Activated T-cell treated with anti-CD3 and anti-CD28 coated beads for 1 hour (primary cell): ENCODE results near the gene ZDHHC11B.

Experiments
- DNase-seq: peaks from one replicate; pipeline ENCODE4 v3.0.0-alpha.2; 2020; ENCODE audit warnings: low read depth

The ZDHHC11B gene

DNA sequence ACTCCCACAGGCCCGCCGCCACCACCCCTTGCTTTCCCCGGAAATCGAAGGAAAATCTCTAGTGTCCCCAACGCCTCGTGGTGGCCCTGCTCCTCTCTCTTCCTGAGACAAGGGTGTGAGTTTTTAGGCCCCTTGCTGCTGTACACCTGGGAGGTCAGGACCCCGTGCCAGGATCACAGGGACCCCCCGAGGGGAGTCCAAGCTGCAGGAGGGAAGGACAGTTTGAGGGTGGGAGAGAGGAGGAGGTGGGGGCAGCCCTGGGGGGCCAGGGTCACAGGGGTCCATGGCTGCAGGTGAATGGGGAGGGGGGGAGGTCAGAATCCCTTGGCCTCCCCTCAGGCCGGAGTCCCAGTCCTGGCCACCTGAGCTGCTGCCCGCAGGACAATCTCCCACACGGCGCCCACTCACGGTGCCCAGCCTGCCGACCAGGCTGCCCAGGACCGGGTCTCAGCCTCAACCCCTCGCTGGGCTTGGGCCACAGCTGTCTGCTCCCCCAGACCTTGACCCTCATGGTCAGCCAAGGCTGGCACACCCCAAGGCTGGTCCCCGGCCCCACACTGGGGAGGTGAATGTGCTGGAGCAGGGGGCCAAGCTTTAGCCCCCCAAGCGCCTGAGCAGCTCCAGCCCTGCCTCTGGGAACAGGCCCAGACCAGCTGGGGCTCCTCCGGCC is 111.2 kb downstream of the ZDHHC11B start:
- no peak for DNase-seq

DNA sequence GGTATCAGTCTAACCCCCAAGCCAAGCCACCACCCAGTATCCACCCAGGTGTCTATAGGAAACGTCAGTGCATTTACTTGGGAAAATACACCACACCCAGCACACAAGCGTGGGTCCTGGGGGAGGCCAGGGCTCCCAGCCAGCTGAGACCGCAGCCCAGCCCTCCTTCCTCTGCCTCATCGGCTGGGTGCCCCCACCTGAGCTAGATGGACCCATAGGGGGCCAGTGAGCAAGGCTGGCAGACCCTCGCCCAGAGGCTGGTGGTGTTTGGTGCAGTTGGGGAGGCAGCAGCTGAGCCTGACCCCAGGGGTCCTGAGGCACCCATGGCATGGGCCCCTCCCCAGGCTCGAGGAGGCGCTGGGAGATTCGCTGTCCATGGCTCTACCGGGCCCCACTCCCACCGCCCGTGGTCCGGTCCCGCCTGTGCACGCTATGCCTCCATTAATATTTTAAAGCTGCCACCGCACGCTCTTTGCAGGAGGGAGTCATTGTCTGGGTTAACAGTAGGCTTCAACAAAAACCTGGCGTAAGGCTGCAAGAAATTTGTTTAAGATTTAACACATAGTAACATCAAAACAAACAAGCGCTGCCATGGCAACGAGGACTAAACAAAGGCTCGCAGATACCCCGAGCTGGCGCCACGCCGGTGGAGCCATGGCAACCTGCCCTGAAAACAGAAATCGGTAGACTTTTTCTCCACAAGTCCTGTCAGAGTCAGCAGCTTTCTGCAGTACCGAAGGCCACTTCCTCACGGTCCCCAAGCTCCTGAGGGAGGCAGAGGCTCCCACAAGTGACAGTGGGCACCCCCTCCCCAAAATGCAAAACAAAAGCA is 112.0 kb downstream of the ZDHHC11B start:
- peak; percentile 64 for DNase-seq

DNA sequence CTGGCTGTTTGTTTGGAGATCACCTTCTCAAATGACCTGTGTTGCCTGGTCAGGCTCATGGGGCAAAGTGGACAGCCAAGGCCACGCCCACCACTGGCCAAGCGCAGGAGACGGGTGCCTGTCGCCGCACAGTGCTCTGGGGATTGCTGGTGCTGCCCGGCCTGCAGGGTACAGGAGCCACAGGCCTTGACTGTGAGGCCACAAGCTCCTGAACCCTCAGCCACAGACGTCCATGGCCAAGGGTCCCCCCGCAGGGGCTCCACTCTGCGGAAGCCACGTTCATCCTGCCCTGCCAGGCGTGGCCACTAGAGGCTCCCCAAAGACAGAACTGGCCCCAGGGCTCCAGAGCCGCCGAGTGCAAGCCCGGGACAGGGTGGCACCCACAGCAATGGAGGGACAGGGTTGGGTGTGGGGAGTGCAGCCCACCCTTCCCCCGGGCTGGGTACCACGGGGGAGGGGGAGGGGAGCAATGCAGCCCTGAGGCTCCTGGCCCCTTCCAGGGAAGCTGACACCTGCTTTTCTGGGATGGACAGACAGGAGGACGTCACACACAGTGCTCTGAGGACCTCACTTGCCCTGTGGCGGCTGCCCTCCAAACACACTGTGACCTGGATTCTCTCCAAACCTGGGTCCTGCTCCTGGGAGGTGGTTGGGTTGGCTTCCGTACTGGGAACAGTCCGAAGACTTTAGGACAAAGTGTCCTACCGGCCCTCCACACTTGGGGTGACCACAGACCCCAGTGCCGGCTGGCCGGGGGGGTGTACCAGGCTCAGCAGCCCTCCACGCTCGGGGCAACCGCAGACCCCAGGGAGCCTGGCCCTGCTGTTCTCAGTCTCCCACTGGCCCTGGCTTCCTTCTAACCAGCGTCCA is 112.8 kb downstream of the ZDHHC11B start:
- DNase-seq: peak; percentile 66

DNA sequence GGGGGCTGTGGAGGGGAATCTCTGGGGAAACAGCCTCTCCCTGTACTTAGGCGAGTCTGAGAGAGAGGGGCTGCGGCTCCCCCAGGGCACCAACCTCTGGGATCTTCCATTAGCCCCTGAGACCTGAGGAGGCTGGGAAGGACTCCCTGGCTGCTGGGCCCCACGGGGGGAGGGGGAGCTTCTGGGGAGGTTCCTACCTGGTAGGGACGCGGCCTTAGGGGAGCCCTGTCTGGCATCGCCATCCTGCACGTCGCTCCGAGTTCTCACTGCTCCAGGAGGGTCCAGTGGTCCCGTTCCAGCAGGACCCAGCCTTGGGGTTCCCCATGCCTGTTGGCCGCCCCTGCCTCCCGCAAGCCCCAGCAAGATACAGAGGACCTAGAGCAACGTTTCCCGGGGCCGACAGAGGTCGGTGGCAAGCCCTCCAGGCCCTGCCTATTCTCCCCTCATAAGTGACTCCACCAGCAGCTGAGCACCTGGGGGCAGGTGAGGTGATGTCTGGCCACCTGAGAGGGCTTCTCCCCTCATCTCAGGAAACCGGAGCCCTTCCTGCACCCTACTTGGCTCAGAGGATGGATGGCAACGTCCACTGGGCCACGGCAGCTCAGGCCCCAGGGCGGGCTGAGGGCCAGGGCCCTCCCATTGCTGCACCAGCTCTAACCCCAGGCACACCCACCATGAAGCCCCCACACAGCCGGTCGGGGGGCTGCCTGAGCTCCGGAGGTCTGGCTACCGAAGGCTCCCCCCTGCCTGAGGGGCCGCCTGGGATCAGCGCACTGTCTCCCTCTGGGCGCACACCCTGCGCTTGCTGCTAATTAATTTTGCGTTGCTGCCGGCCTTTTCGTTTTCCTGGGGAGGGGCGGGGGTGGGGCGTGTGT is 113.9 kb downstream of the ZDHHC11B start:
- no peak for DNase-seq

DNA sequence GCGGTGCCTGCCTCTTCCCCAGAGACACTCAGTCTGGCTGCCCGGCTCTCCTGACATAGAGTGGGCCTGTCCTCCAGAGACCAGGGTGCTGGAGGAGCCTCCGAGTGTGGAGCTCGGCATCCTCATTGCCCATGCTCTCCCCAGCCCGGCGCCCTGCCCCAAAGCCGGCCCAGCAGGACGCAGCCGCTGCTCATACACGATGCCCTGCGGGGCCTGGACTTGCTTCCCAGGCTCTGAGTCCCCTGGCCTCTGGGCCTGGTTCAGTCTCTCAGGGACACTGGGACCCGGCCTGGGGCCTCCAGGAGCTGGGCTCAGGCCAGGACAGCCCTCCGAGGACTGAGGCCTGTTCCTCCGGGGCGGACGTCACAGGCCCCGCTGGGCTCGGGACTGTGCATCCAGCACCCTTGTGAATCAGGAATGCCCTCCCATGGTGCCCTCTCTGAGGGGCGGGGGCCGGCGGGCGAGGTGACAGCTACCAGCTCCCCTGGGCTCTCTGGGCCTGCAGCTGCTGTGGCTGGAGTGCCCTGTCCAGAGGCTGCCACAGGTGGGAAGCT is 114.6 kb downstream of the ZDHHC11B start:
- no peak for DNase-seq

DNA sequence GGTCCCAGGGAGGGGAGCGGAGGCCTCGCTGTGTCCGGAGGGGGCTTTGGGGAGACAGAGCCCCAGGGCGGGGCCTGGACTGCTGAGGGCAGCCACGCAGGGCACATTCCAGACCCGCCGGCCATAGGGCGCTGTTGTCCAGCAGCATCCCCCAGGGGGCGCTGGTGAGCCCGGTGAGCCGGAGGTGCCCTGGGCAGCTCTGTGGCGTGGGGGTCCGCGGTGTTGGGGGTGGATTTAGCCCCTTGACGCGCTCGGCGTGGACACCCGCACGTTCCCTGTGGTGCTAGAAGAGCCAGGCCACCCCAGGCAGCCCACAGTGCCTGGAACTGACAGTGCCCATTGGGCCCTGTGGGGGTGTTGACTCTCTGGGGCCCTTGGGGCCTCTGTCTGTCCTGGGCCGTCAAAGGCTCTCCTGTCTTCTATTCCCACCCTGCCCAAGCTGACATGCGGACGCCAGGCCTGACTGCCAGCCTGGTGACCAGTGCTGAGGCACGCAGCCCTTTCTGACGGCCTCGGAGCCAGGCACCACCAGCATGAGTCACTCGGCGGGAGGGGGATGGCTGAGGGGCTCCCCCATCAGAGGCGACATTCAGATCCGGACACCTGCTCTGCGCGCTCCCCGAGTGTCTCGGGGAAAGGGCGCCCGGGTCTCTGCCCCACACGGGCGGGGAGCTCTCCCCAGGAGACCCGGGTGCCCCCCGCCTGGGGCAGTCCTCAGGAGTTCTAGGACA is 115.3 kb downstream of the ZDHHC11B start:
- DNase-seq: peak; percentile 36

DNA sequence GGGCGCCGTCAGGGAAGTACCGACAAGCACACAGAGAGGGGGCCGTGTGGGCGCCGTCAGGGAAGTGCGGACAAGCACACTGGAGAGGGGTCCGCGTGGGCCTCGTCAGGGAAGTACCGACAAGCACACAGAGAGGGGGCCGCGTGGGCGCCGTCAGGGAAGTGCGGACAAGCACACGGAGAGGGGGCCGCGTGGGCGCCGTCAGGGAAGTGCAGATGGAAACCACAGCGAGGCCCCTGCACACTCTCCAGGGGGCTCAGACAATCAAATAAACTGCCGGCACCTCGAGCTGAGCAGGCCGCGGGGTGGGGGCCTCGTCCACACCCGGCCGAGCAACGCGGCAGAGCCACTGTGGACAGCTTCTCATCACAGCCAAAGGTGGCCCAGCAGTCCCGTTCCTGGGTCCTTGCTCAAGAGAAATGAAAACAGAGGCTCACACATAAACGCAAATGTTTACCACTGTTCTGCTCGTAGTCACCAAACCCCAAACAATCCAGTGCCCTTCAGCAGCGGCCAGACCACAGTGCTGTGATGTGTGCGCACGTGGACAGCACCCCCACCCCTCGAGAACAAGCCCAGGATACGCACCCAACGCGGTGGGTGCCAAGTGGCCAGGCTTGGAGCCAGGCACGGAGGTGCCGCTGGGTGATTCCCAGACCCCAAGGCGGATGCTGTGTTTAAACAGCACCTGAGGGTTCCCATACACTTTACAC is 116.1 kb downstream of the ZDHHC11B start:
- DNase-seq: no peak

DNA sequence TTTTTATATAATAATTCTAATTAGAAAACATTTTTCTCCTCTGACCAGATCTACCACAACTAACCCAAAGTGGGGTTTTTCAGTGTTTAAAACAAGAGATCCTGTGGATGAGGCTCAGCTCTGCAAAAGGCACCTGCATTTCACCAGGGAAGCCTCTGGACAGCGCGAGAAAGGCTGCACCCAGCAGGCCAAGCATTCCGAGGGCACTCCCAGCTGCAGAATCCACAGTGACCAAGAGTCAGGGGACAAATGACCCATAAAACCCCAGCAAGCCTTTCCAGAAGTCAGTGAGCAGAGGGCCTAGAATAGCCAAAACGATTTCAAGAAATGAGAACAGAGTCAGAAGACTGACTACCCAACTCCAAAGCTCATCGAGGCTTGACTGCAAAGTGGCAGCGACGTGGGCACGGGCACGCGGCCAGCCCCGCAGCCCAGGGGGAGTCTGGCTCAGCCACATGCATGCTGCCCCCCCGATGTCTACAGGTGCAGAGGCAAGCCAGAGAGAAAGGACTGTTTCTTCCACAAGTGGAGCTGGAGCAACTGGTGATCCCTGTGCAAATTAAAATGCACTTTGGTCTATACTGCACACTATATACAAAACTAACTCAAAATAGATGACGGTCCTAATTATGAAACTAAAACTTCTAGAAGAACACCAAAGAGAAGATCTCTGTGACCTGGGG is 117.6 kb downstream of the ZDHHC11B start:
- DNase-seq: no peak

DNA sequence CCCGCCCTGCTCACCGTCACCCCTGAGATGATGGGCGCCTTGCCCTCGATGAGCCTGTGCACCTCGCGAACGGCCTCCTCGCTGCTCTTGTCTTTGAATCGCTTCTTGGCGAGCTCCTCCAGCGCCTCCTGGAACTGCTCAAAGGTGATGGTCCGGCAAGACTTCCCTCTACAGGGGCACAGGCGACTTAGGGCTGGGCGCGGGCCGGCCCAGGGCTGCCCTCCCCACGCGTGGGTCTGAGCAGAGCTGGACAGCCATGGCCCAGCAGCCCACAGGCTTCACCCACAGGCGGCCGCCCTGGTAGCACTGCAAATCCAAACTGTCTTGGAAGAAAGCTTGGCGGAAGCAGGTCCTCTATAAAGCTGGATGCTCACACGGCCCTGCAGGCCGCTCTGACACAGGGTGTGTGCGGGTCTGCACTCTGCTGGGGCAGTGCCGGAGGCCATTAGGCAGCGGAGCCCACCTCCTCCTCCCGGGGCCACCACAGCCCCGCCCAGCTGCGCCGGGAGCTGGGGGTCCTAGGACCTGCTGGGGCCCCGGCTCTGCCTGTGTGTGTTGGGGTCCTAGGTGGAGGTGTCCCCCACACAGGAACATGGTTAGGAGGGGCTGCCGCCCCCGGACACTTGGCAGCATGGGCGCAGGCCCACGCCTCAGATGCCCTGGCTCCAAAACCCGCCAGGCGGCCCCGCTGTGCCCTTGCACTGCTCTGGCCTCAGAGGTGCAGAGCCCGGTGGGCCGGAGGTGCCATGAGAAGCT is 118.4 kb downstream of the ZDHHC11B start:
- no peak for DNase-seq

DNA sequence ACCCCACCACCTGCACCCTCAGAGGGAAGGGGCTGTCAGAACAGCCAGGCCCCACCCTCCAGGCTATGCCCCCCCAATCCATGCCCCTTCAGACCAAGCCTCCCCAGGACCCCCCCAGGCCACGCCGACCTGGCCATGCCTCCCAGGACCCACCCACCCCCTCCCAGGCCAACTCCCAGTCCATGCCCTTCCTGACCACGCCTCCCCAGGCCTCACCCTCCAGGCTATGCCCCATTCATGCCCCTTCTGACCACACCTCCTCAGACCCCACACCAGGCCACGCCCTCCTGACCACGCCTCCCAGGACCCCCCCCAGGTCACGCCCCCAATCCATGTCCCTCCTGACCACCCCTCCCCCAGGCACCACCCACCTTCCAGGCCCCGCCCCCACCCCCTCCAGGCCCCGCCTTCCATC is 119.0 kb downstream of the ZDHHC11B start:
- no peak for DNase-seq

DNA sequence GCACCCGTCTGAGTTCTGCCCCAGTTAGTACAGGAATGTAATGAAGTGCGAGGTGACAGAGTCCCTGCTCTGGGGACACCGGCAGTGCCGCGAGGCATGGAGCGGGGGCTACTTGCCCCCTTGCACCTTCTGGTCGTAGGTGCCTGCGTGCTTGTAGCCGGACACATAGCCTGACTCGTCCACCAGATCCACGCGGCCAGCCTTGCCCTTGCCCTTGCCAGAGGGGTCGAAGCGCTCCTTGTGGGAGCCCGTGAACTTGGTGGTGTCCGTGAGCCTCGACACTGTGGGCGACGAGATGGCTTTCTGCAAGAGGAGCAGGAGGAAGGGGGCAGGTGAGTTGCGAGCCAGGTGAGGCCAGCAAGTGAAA is 119.6 kb downstream of the ZDHHC11B start:
- no peak for DNase-seq

DNA sequence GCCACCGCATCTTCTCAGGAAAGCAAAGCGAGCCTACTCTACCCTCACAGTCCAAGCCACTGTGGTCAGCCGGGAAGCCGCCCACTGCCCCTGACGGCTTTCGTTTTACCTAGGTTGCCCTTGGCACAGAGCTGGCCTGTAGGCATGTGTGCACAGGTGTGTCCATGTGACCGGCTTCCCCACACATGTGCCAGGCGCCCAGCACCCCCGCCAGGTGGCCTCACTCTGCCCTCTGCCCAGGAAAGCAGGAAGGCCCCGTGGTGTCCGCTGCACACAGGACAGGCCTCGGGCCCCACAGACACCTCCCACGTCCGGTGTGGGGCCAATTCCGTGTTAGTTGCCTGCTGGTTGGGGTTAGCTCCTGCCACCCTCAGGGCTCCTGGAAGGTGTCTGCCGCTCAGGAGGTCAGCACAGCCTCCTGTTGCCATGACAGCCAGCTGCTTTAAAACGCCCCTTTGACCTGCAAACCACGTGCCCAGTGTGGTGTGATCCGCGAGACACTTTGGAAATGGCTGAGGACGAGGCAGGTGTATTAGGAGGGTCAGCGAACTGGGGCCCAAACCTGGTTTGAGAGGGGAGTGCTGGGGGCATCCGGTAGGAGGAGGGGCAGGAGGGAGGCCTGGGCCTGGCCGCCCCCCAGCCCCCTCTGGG is 120.1 kb downstream of the ZDHHC11B start:
- no peak for DNase-seq

DNA sequence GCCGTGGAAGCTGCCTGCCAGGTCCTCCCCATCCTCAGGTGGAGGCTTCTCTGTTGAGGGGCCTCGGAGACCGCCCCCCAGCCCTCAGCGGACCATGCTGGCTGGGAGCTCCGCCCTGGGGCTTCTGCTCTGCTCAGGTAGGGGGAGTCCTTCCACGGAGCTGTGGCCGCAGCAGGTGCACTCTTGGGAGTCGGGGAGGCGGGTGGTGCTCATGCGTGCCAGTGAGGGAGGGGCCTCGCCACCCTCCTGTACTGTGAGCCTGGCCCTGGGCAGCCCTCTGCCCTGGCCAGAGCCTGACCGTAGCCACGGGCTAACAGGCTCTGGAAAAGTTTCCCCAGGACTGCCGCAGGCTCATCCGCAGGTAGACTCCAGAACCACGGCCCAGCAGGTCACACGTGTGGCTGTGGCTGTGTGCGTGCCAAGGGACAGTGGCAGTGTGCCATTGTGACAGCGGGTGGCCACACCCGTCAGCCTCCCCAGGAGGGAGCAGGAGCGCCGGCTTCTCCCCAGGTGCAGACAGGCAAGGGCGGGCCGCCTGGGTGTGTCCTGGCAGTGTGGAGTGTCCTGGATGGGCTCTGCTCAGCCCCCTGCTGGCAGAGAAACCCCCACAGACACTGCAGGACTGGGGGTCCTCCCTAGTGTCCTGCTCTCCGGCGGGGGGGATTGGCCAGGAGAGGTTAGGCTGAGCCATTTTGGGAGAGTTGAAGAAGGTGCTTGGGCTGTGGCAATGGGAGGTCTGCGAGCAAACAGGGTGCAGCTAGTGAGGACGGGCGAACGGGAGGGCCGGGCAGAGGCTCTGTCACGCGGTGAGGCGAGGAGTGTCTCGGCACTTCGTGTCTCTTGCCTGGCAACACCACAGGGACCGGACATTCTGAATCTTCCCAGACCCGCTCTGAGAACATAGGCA is 120.8 kb downstream of the ZDHHC11B start:
- no peak for DNase-seq

DNA sequence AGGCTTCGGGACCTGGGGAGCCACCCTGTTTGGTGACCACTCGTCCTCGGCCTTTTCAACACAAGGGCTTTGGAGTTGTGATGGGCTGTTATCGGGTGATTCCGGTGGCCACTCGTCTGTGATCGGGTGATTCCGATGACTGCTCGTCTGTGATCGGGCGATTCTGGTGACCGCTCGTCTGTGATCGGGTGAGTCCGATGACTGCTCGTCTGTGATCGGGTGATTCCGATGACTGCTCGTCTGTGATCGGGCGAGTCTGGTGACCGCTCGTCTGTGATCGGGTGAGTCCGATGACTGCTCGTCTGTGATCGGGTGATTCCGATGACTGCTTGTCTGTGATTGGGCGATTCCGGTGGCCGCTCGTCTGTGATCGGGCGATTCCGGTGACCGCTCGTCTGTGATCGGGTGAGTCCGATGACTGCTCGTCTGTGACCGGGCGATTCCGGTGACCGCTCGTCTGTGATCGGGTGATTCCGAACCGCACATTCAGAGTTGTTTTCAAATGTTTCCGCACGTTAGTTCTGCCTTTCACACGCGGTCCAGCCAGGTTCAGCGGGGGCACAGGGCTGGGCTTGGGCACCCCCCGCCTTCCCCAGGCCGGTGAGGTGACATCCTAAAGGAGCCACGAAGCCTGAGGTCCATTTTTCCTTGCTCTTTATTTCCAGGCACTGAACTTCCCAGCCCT is 121.6 kb downstream of the ZDHHC11B start:
- DNase-seq: no peak

DNA sequence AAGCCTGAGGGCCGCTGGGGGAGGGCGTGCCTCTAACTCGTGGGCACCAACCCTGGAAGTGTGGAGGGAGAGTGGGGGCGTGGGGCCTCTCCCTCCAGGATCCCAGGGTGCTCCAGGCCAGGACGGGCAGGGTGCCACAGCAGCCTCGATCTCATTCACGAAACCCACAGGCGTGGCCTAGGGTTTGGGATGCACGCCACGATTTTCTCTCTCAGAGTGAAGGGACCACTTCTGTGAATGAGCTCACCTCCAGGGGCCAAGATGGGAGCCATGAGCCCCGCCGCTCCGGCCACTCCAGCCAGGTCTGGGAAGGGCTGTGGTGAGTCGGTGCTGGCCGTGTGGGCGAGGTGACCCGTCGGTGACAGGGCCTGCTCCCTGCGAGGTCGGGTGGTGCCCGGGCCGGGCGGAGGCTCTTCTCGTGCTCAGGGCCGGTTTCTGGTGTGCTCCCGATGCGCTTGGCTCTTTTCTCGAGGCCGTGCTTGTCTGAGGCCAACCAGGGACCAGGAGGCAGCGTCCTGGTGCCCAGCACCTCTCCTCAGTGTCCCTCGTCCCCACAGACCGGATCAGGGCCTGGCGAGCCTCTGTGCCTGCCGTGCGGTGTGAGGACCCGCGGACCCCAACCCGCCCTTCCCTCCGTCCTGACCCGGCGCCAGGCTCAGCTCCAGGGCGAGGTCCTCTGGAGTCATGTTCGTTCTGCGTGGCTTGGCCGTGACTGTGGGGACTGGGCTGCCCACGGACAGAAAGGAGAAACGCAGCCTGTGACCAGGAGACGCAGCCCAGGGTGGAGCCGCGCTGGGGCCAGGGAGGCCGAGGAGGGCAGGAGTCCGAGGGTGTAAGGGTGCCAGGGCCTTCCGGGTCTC is 122.4 kb downstream of the ZDHHC11B start:
- DNase-seq: no peak
